Smooth muscle cell of the brain vasculature (primary cell): Measurements from ENCODE around the gene TACC2.
"Not testable (repeated sequence)": the region's sequence is repeated elsewhere in the genome, so short reads cannot be mapped to it uniquely, and the experiment has no call there.

Source experiments
- DNase-seq: peaks from one replicate; pipeline ENCODE4 v3.0.0-alpha.2; 2012; ENCODE audit warnings: low read depth, low spot score

Gene TACC2

DNA sequence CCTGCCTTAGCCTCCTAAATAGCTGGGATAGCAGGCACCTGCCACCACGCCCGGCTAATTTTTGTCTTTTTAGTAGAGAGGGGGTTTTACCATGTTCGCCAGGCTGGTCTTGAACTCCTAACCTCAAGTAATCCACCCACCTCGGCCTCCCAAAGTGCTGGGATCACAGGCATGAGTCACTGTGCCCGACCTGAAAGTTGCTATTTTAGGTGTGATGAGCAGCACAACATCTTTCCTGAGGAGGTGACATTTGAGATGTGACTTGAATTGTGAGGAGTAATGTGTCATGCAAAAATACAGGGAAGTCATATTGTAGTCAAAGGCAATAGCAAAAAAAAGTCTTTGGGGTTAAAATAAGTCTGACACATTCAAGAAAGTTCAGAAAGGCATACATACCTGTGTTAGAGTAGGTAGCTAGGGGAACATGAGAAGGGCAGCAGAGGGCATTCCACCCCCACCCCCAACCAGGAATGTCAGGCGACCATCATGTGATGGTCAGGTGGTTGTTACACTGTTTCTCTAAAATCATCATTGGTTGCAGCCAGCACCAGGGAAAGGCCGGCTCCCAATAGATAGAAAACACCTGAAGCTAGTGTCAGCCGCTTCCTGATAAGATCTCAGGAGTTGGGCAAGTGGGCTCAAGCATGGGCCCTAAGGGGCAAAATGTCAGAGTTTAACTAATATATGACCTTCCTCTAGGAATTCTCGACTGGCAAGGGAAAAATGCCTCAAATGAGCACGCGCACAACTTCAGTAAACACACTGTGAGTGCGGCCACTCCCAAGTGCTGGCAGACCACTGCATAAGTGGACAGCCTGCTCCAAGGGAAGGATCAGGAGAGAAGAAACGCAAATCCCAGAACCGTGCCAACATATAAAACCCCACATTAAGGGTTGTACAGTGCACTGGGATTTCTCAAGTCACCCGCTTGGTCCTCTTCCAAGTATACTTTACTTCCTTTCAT is at the start of gene TACC2:
Gene TACC2, plus strand, starts transcription at position 803 of the 964 bp plus-strand sequence. CDS start 32,819 bp downstream, outside the sequence.
- no peak for DNase-seq

DNA sequence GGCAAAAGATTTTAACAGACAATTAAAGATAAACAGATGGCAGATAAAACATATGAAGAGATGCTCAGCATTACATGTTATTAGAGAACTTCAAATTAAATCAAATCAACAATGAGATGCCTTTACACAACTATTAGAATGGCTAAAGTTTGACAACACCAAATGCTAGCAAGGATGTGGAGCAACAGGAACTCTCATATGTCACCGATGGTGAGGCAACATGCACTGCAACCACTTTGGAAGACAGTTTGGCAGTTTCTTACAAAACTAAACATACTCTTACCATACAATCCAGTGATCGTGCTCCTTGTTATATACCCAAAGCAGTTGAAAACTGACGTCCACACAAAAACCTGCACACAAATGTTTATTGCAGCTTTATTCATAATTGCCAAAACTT is 47.4 kb upstream of the TACC2 start:
- DNase-seq, result no peak

GRCh38 chr10:121942749-121943416 is 46.1 kb upstream of the TACC2 start:
- peak; percentile 57 for DNase-seq

- DNase-seq, result no peak
These were observed 41.3 kb upstream of the TACC2 start for GRCh38 chr10:121947343-121948330.

DNA sequence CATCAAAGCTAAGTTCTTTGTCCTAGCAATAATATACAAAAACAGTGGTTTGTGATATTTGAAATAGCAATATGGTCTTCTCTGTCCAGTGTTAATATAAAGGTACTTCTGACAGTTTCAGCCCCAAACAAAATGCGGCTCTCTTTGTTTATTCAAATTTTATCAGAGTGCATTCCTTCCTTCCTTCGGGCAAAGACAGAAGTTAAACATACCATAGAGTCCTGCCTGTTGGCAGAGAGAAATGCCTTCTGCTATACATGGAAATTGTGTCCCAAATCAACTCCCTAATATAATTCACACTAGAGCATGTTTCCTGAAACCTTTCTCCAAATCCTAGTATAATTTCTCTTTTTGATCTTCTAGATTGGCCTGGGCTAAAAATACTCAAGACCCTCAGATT is 39.9 kb upstream of the TACC2 start:
- no peak for DNase-seq

- DNase-seq, result no peak
These were observed 39.5 kb upstream of the TACC2 start for GRCh38 chr10:121949451-121949850.

GRCh38 chr10:121952226-121952625 is 36.7 kb upstream of the TACC2 start:
- DNase-seq, result no peak

DNA sequence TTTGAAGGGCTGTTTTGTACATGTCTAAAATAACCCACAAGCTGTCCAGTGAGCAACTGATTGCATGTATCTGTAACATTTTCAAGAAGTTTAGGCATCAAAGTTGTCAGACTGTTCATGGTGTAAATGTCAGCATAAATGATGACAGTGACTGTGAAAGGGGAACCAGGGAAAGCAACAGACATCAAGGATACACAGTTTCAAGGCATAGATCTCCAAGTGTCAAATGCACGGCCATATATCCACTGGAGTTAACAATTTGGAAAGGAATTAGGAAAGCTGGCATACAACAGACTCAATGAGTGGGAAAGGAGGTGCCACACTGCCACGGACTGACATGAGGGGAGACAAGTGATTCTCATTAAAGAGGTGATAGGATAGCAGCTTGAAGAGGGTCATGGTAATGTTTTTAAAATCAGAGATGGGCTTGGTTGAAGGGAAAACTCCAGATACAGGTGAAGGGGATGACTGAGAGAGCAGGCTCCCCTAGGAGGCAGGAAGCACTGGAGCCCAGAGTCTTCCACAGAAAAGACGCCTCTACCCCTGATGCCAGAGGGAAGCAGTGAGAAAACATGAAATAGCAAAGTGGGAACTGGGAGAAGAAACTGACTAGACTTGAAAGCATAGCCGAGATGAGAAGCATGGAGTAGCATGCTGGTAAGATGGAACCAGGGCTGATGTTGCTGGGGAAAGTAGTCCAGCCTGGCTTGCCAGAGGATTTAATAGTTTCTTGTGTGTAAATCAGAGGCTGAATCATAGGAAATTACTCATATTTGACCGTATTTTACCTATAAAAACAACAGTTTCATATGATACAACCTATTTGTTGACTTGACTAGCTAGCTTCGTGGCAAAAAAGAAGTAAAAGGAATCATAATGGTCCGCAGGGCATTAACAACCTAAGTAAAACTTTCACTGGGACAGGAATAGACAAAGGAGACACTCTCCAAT is 32.6 kb upstream of the TACC2 start:
- DNase-seq, result no peak

GRCh38 chr10:121959671-121960070 is 29.3 kb upstream of the TACC2 start:
- DNase-seq, result no peak

DNA sequence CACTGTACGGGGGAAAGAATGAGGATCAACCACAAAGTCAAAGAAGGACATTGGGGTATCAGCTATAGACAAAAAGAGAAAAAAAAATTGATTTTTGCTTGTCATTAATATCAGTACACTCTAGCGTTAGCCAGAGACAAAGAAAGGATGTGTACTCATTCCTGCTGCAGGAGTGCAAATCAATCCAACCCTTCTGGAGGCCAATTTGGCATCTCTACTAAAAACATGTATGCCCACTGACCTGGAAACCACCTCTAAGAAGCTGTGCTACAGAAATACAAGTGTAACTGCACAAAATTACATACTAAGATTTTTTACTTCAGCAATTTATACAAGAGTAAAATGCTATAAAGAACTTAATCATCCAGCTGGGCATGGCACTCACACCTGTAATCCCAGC is 27.5 kb upstream of the TACC2 start:
- DNase-seq, result no peak

- no peak for DNase-seq
These were observed 23.0 kb upstream of the TACC2 start for GRCh38 chr10:121965996-121966395.

DNA sequence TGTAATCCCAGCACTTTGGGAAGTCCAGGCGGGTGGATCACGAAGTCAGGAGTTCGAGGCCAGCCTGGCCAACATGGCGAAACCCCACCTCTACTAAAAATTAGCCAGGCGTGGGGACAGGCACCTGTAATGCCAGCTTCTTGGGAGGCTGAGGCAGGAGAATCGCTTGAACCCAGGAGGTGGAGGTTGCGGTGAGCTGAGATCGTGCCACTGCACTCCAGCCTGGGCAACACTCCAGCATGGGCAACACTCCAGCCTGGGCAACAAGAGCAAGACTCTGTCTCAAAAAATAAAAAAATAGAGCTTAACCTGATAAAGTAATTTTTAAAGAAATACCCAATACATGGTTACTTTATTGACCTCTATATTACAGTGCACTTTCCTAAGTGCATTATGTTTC is 19.9 kb upstream of the TACC2 start:
- not testable (repeated sequence) for DNase-seq

DNA sequence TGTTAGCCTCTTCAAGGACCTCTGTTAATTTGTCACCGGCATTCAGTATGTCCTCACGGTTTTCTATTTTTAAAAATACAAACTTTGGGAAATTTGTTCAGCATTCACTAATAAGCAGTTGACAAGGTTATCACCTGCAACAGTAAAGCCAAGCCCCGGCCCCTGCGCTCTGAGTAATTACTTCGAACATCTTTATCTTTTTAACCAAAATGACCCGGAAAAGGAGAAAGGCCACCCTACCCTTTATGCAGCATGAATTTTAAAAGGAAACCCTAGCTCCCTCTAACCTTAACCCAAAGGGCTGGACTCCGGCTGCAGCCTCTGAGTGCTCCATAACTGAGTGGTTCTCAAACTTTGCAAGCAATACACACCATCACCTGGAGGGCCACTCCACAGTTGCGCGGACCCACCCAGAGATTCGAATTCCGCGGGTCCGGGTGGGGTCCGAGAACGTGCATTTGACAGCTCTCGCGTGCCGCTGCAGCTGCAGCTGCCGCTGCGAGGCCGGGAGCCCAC is 14.9 kb upstream of the TACC2 start:
- DNase-seq, result no peak

DNA sequence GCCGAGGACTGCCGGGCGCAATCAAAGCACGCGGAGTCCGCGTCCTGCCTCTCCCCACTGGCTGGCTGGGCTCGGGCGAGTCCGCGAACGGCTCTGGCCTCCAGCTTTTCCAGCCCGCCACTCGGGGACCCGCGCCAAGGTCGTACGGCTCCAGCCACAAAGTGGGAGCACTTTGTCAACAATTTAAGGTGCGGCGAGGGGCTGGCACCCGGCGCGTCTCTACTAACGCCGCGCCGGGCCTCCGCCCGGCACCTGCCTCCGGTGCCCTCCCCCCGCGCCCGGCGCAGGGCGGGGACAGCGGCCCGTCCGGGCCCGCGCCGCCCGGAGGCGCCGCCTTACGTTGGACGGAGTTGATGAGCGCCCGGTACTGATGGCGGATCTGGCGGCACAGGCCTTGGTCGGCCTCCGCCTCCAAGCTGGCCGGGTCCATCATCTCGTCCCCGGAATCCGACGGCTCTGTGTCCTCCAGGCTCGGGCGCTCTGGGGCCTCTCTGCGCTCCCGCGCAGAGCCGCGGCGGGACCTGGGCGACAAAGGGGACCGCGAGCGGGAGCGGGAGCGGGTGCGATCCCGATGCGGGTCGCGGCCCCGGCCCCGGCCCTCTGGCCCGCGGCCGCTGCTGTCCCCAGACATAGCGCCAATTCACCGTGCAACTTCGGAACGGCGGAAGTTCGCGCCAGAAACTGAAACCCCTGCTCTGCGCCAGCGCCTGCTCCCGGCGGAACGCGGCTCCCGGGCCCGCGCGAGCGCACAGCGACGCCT is 14.2 kb upstream of the TACC2 start, which contains the start of gene NSMCE4A:
Gene NSMCE4A, minus strand, starts transcription at position 683 of the 760 bp plus-strand sequence. Its CDS starts 52 bp downstream, at position 631.
- DNase-seq, result peak; percentile 28

GRCh38 chr10:121975295-121976086 is 13.5 kb upstream of the TACC2 start:
- no peak for DNase-seq

GRCh38 chr10:121976607-121977006 is 12.4 kb upstream of the TACC2 start:
- DNase-seq, result no peak

DNA sequence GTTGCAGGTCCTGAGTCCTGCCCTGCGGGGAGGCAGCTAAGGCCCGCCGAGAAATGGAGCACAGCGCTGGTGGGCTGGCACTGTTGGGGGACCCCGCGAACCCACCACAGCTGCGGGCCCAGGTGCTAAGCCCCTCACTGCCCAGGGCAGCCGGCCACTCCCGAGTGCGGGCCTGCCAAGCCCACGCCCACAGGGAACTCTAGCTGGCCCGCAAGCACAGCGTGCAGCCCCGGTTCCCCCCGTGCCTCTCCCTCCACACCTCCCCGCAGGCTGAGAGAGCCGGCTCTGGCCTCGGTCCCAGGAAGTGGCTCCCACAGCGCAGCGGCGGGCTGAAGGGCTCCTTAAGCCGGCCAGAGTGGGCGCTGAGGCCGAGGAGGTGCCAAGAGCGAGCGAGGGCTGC is 10.5 kb upstream of the TACC2 start:
- DNase-seq, result no peak

GRCh38 chr10:121981346-121981745 is 7.6 kb upstream of the TACC2 start:
- no peak for DNase-seq
